ENCODE data around the gene ADCY9.

Gene ADCY9

DNA sequence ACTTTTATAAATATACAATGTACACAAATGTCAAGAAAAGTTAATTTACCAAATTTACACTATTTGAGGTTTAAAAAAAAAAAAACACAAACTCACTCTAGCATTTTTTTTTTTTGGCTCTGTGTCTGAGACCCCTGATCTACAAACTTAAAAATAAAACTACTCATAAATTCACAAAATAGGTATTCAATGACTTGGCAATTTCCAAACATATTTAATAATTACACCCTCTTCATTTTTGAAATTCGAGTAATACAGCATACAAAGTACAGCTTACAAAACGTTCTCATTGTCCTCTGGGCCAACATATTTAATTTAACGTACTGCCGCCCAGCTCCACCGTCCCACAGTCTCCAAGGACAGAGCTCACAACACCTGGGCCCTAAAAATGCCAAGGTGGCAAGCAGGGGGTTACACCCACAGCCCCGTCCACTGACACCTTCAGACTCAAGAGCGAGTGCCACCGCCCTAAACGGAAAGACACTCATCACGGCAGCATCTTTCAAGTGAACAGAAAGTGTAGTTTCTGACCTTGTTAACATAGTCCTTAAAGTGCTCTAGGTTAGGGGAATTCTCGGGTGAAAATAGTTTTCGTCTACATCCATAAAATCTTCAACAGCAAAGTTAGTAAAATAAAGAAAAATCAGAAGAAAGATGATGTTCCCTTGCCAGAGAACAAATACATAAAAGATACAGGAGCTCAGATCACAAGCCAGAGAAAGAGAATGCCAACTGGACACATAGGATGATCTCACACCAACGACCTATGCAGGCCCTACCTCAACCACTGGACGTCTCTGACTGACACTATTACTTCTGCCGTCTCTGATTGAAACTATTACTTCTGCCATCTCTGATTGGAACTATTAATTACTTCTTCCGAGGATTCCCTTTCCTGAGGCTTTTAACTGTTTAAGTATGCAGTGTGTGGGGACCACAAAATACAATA lies 4.2 kb downstream of the ADCY9 start:
- TF ChIP-seq, protein P1, sequence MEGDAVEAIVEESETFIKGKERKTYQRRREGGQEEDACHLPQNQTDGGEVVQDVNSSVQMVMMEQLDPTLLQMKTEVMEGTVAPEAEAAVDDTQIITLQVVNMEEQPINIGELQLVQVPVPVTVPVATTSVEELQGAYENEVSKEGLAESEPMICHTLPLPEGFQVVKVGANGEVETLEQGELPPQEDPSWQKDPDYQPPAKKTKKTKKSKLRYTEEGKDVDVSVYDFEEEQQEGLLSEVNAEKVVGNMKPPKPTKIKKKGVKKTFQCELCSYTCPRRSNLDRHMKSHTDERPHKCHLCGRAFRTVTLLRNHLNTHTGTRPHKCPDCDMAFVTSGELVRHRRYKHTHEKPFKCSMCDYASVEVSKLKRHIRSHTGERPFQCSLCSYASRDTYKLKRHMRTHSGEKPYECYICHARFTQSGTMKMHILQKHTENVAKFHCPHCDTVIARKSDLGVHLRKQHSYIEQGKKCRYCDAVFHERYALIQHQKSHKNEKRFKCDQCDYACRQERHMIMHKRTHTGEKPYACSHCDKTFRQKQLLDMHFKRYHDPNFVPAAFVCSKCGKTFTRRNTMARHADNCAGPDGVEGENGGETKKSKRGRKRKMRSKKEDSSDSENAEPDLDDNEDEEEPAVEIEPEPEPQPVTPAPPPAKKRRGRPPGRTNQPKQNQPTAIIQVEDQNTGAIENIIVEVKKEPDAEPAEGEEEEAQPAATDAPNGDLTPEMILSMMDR (IDR thresholded peaks at IDR 0.05; ENCODE audit: low read depth, low read length) = no peak
- no peak for DNase-seq (ENCODE audit: extremely low read depth, low read depth)

- TF ChIP-seq, protein P1 (IDR thresholded peaks at IDR 0.05; ENCODE audit: low read depth, low read length) = no peak
Observed at GRCh38 chr16:4110680-4111079, 5.6 kb downstream of the ADCY9 start.

DNA sequence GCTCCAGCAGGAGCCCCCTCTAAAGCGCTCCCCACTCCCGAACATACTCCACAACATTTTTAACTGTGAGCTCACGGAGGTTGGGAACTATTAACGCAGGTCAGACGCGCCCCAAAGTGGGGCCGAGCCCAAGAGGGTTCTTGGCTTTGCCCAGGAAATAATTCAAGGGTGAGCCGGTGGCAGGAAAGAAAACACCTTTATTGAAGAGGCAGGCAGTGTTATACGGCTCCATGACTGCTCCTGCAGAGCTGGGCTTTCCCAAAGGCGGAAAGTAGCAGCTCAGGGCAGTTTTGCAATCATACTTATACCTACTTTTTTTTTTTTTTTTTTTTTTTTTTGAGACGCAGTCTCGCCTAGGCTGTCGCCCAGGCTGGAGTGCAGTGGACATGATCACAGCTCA lies 6.2 kb downstream of the ADCY9 start:
- TF ChIP-seq, protein P1 (IDR thresholded peaks at IDR 0.05; ENCODE audit: low read depth, low read length) = no peak
- DNase-seq (ENCODE audit: extremely low read depth, low read depth) = no peak

More at GRCh38 chr16:4110680-4111079, 5.6 kb downstream of the ADCY9 start:
- DNase-seq (ENCODE audit: extremely low read depth, low read depth) = no peak

- TF ChIP-seq, protein P1 (IDR thresholded peaks at IDR 0.05; ENCODE audit: low read depth, low read length) = no peak
Observed at GRCh38 chr16:4109250-4109736, 6.9 kb downstream of the ADCY9 start.

GRCh38 chr16:4106516-4106915 lies 9.7 kb downstream of the ADCY9 start:
- TF ChIP-seq, protein P1 (IDR thresholded peaks at IDR 0.05; ENCODE audit: low read depth, low read length) = no peak
- DNase-seq (ENCODE audit: extremely low read depth, low read depth) = no peak

More at GRCh38 chr16:4109250-4109736, 6.9 kb downstream of the ADCY9 start:
- DNase-seq (ENCODE audit: extremely low read depth, low read depth) = no peak

- no peak for DNase-seq (ENCODE audit: extremely low read depth, low read depth)
- TF ChIP-seq, protein P1 (IDR thresholded peaks at IDR 0.05; ENCODE audit: low read depth, low read length) = no peak
Observed at GRCh38 chr16:4105848-4106247, 10.4 kb downstream of the ADCY9 start.

GRCh38 chr16:4103745-4104144 lies 12.5 kb downstream of the ADCY9 start:
- TF ChIP-seq, protein P1 (IDR thresholded peaks at IDR 0.05; ENCODE audit: low read depth, low read length) = no peak
- no peak for DNase-seq (ENCODE audit: extremely low read depth, low read depth)
